Measurements from ENCODE around the gene ABTB2.

DNA sequence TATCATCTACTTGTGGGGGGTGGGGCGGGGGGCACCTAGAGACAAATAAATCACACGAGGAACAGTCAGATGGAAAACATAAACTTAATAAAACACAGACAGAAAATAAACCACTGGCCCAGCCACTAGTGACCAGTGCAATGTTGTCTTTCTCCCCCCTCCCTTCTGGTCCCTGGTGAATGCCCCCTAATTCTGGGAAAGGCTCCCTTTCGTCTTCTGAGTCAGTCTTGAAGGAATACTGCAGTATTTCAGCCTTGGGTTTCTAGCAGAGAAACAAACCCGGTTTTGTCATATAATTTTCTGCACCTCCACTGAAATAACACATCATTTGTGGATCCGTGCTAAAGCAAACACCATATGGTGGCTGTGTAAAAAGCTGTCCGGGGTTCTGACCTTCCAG lies 101.7 kb downstream of the ABTB2 start:
- TF ChIP-seq, protein P1, sequence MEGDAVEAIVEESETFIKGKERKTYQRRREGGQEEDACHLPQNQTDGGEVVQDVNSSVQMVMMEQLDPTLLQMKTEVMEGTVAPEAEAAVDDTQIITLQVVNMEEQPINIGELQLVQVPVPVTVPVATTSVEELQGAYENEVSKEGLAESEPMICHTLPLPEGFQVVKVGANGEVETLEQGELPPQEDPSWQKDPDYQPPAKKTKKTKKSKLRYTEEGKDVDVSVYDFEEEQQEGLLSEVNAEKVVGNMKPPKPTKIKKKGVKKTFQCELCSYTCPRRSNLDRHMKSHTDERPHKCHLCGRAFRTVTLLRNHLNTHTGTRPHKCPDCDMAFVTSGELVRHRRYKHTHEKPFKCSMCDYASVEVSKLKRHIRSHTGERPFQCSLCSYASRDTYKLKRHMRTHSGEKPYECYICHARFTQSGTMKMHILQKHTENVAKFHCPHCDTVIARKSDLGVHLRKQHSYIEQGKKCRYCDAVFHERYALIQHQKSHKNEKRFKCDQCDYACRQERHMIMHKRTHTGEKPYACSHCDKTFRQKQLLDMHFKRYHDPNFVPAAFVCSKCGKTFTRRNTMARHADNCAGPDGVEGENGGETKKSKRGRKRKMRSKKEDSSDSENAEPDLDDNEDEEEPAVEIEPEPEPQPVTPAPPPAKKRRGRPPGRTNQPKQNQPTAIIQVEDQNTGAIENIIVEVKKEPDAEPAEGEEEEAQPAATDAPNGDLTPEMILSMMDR (conservative IDR thresholded peaks at IDR 0.05; ENCODE audit: low read length) = no peak
- TF ChIP-seq EZH2phosphoT487 (IDR thresholded peaks at IDR 0.05; ENCODE audit: borderline replicate concordance, low read depth, low read length) = no peak
